H9 (cell line): ENCODE results near the gene PCDH9. TPM values are rescaled to one million over a fixed set of nuclear protein-coding genes. Genes with fewer than 3 reads are reported as not detected.

Experiments used
- DNase-seq: peaks from one replicate; pipeline ENCODE4 v3.0.0-alpha.2; 2017
- H2AFZ ChIP-seq: one replicate; pipeline ENCODE4 v1.6.1; 2013; ENCODE audit warnings: mild to moderate bottlenecking, low read length, control low read depth, moderate library complexity
- H2AK5ac ChIP-seq: 2 replicates; pipeline ENCODE4 v1.6.1; 2013; ENCODE audit warnings: low read length, control low read depth, mixed read lengths; ENCODE audit not compliant: insufficient read length
- H2BK120ac ChIP-seq: one replicate; pipeline ENCODE4 v1.6.1; 2013; ENCODE audit warnings: low read depth, mild to moderate bottlenecking, low read length, control low read depth, inconsistent platforms; ENCODE audit not compliant: poor library complexity, severe bottlenecking
- H2BK12ac ChIP-seq: 2 replicates; pipeline ENCODE4 v1.6.1; 2013; ENCODE audit warnings: low read length, control low read depth, mixed read lengths, low read depth; ENCODE audit not compliant: insufficient read length
- H2BK15ac ChIP-seq: 2 replicates; pipeline ENCODE4 v1.6.1; 2013; ENCODE audit warnings: low read depth, low read length, control low read depth
- H2BK20ac ChIP-seq: one replicate; pipeline ENCODE4 v1.6.1; 2013; ENCODE audit warnings: low read depth, mild to moderate bottlenecking, low read length, control low read depth, inconsistent platforms; ENCODE audit not compliant: poor library complexity, severe bottlenecking
- H2BK5ac ChIP-seq: 2 replicates; pipeline ENCODE4 v1.6.1; 2013; ENCODE audit warnings: low read length, control low read depth, mixed read lengths; ENCODE audit not compliant: insufficient read length
- H3K14ac ChIP-seq: 2 replicates; pipeline ENCODE4 v1.6.1; 2013; ENCODE audit warnings: low read length, control low read depth; ENCODE audit not compliant: insufficient read depth
- H3K18ac ChIP-seq: 2 replicates; pipeline ENCODE4 v1.6.1; 2013; ENCODE audit warnings: low read depth, mild to moderate bottlenecking, mixed read lengths, low read length, control low read depth; ENCODE audit not compliant: insufficient read length
- H3K23ac ChIP-seq: 2 replicates; pipeline ENCODE4 v1.6.1; 2013; ENCODE audit warnings: low read length, control low read depth, mixed read lengths, low read depth; ENCODE audit not compliant: insufficient read length
- H3K23me2 ChIP-seq: 2 replicates; pipeline ENCODE4 v1.6.1; 2013; ENCODE audit warnings: low read depth, mild to moderate bottlenecking, mixed read lengths, low read length, control low read depth; ENCODE audit not compliant: insufficient read length, poor library complexity, severe bottlenecking
- H3K27ac ChIP-seq: 2 replicates; pipeline ENCODE4 v1.5.1; 2013; ENCODE audit warnings: low read length, control low read depth, mixed read lengths, low read depth; ENCODE audit not compliant: insufficient read length
- H3K27me3 ChIP-seq: 2 replicates; pipeline ENCODE4 v1.6.1; 2013; ENCODE audit warnings: low read length, control low read depth, inconsistent platforms; ENCODE audit not compliant: insufficient read depth
- H3K4ac ChIP-seq: 2 replicates; pipeline ENCODE4 v1.6.1; 2013; ENCODE audit warnings: low read depth, mild to moderate bottlenecking, control low read depth, inconsistent platforms, low read length, moderate library complexity
- H3K4me1 ChIP-seq: 2 replicates; pipeline ENCODE4 v1.6.1; 2013; ENCODE audit warnings: low read length, control low read depth, inconsistent platforms; ENCODE audit not compliant: insufficient read depth
- H3K4me2 ChIP-seq: 2 replicates; pipeline ENCODE4 v1.6.1; 2013; ENCODE audit warnings: low read length, control low read depth, mixed read lengths; ENCODE audit not compliant: insufficient read length, insufficient read depth
- H3K56ac ChIP-seq: 2 replicates; pipeline ENCODE4 v1.6.1; 2013; ENCODE audit warnings: low read depth, mild to moderate bottlenecking, mixed read lengths, low read length, control low read depth; ENCODE audit not compliant: insufficient read length
- H3K79me1 ChIP-seq: 2 replicates; pipeline ENCODE4 v1.6.1; 2013; ENCODE audit warnings: low read depth, mild to moderate bottlenecking, moderate library complexity, low read length, control low read depth, inconsistent platforms; ENCODE audit not compliant: insufficient read depth, poor library complexity, severe bottlenecking
- H3K79me2 ChIP-seq: 2 replicates; pipeline ENCODE4 v1.6.1; 2013; ENCODE audit warnings: low read length, control low read depth, inconsistent platforms; ENCODE audit not compliant: insufficient read depth
- H3K9ac ChIP-seq: 2 replicates; pipeline ENCODE4 v1.6.1; 2013; ENCODE audit warnings: low read length, control low read depth, mixed read lengths; ENCODE audit not compliant: insufficient read length; ENCODE audit errors: extremely low read depth
- H3K9me3 ChIP-seq: one replicate; pipeline ENCODE4 v1.6.1; 2013; ENCODE audit warnings: low read depth, low read length, inconsistent platforms; ENCODE audit not compliant: control insufficient read depth
- H3T11ph ChIP-seq: one replicate; pipeline ENCODE4 v1.6.1; 2013; ENCODE audit warnings: mild to moderate bottlenecking, low read length, control low read depth, inconsistent platforms
- H4K20me1 ChIP-seq: one replicate; pipeline ENCODE4 v1.6.1; 2013; ENCODE audit not compliant: control insufficient read depth, insufficient read length, insufficient read depth
- H4K5ac ChIP-seq: 2 replicates; pipeline ENCODE4 v1.6.1; 2013; ENCODE audit warnings: low read depth, mild to moderate bottlenecking, mixed read lengths, low read length, control low read depth; ENCODE audit not compliant: insufficient read length
- H4K8ac ChIP-seq: replicated peaks from 2 replicates; pipeline ENCODE4 v1.6.1; 2013; ENCODE audit warnings: low read length, control low read depth, mixed read lengths, low read depth; ENCODE audit not compliant: insufficient read length
- H4K91ac ChIP-seq: 2 replicates; pipeline ENCODE4 v1.6.1; 2013; ENCODE audit warnings: low read depth, mild to moderate bottlenecking, moderate library complexity, mixed read lengths, low read length, control low read depth; ENCODE audit not compliant: insufficient read length
- H3K27ac Mint-ChIP-seq, 3 experiments: 2 replicates in 2 of 3; 3 replicates in 1 of 3; pipeline ENCODE4 v1.8.0; 2020 to 2021; ENCODE audit warnings: mixed read lengths in 3 of 3, mild to moderate bottlenecking in 1 of 3, moderate library complexity in 1 of 3
- H3K27me3 Mint-ChIP-seq: 2 replicates; pipeline ENCODE4 v1.8.0; 2021; ENCODE audit warnings: low read depth, mild to moderate bottlenecking, moderate library complexity, mixed read lengths
- H3K36me3 Mint-ChIP-seq, 3 experiments: 2 replicates in 2 of 3; 3 replicates in 1 of 3; pipeline ENCODE4 v1.8.0; 2020 to 2021; ENCODE audit warnings: low read depth in 3 of 3, mixed read lengths in 3 of 3; ENCODE audit not compliant: insufficient read depth in 1 of 3
- H3K4me1 Mint-ChIP-seq, 2 experiments: 2 replicates each; pipeline ENCODE4 v1.8.0; 2020; ENCODE audit warnings: mixed read lengths in 2 of 2
- H3K4me3 Mint-ChIP-seq, 2 experiments: 2 replicates in 1 of 2; 3 replicates in 1 of 2; pipeline ENCODE4 v1.8.0; 2020 to 2021; ENCODE audit warnings: mild to moderate bottlenecking in 2 of 2, mixed read lengths in 2 of 2, moderate library complexity in 1 of 2
- H3K9me3 Mint-ChIP-seq, 2 experiments: 2 replicates in 1 of 2; 3 replicates in 1 of 2; pipeline ENCODE4 v1.8.0; 2020; ENCODE audit warnings: mild to moderate bottlenecking in 2 of 2, mixed read lengths in 2 of 2, moderate library complexity in 1 of 2
- WGBS: extraction: QIAGEN DNeasy Blood & Tissue Kit; methylation state at CpG from one replicate; pipeline ENCODE4 v1.1.7; 2013; ENCODE audit warnings: missing lambda C conversion rate, low lambda C conversion rate, mixed read lengths; ENCODE audit not compliant: insufficient read length; ENCODE audit errors: extremely low coverage; 5-methylcytosine and 5-hydroxymethylcytosine counted together
- total RNA-seq: library from RNA; stranded (reverse); gene quantifications from 2 replicates; pipeline ENCODE4 v1.2.1, GENCODE V29; 2021
- TF ChIP-seq, protein P1 (sequence below): fragments of 200-600 bp; sonication (generic); conservative IDR thresholded peaks from 3 replicates; pipeline ENCODE4 v1.8.0; 2021; ENCODE audit warnings: antibody characterized with exemption, mild to moderate bottlenecking

PCDH9 gene
- total RNA-seq, 1 experiment from 2014 or later = 0.11 TPM

DNA sequence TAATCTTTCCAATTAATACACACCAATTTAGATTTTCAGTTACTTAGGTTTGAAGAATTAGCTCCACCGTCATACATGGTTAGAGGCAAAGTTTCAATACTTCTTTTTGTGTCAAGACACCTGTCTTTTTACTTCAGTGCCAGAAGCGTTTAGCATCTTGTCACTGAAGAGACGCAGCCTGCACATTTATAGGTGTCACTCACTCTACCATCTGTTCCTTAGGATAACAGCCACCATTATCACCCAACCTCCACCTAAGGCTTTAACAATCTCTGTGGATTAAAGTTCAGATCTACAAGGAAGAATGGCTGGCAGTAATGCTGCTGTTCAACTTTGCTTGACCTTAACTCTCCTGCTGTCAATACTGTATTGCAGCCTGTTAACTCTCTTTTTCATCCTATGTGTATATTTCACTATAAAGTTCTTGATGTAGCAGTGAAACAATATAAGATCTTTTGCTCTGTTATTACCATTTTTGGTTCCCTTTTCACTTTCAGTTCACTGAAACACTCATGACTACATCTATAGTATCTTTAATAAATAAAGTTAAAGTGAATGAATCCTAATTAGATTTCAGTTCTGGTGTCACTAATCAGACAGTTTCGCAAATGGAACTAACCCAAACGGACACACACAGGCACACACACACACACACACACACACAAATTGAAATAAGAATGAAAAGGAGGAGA, 435.6 kb downstream of the PCDH9 start:
- Mint-ChIP-seq H3K4me1 (peaks cover 4% of the 10 kb centered on the region in 2 experiments; a peak in 1 of 4 replicates), H3K27ac (no peak overlapping the region), H3K9me3 (no peaks in the 10 kb centered on the region), H3K4me3 (no peak overlapping the region), H3K36me3 (no peaks in the 10 kb centered on the region), H3K27me3 (no peaks in the 10 kb centered on the region)
- Histone ChIP-seq H3K79me2 (no peaks in the 10 kb centered on the region), H3K14ac (no peak overlapping the region), H2BK5ac (no peak overlapping the region), H2AK5ac (no peak overlapping the region), H4K20me1 (no peaks in the 10 kb centered on the region), H3K56ac (no peak overlapping the region), H2AFZ (no peak overlapping the region), H3K9me3 (no peaks in the 10 kb centered on the region), H3K23me2 (no peaks in the 10 kb centered on the region), H3K9ac (no peak overlapping the region), H3T11ph (no peak overlapping the region), H3K27ac (no peak overlapping the region), H3K27me3 (no peaks in the 10 kb centered on the region), H4K91ac (no peak overlapping the region), H2BK15ac (no peak overlapping the region), H2BK20ac (no peak overlapping the region), H3K4me1 (no peaks in the 10 kb centered on the region), H3K79me1 (no peaks in the 10 kb centered on the region), H4K8ac (no peak overlapping the region), H3K23ac (no peak overlapping the region), H4K5ac (no peak overlapping the region), H3K4ac (no peak overlapping the region), H2BK120ac (no peak overlapping the region), H2BK12ac (no peak overlapping the region), H3K18ac (no peak overlapping the region), H3K4me2 (no peak overlapping the region)
- DNase-seq = no peak
- WGBS = no CpG with 5 or more reads among the region's 5 CpGs
- TF ChIP-seq, protein P1, sequence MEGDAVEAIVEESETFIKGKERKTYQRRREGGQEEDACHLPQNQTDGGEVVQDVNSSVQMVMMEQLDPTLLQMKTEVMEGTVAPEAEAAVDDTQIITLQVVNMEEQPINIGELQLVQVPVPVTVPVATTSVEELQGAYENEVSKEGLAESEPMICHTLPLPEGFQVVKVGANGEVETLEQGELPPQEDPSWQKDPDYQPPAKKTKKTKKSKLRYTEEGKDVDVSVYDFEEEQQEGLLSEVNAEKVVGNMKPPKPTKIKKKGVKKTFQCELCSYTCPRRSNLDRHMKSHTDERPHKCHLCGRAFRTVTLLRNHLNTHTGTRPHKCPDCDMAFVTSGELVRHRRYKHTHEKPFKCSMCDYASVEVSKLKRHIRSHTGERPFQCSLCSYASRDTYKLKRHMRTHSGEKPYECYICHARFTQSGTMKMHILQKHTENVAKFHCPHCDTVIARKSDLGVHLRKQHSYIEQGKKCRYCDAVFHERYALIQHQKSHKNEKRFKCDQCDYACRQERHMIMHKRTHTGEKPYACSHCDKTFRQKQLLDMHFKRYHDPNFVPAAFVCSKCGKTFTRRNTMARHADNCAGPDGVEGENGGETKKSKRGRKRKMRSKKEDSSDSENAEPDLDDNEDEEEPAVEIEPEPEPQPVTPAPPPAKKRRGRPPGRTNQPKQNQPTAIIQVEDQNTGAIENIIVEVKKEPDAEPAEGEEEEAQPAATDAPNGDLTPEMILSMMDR = no peak
